DOHH2 (cell line): Measurements from ENCODE around the gene FBN1.

Source experiments
- CTCF ChIP-seq: fragments of 200-600 bp; sonication (generic); IDR thresholded peaks from one replicate; pipeline ENCODE4 v1.5.1; 2014; ENCODE audit warnings: antibody characterized with exemption, mild to moderate bottlenecking, low read depth, low read length; ENCODE audit not compliant: poor library complexity, severe bottlenecking
- EZH2phosphoT487 ChIP-seq: fragments of 200-600 bp; sonication (generic); IDR thresholded peaks from 2 replicates; pipeline ENCODE4 v1.6.1; 2017; ENCODE audit warnings: borderline replicate concordance, mild to moderate bottlenecking, antibody characterized with exemption, low read length, moderate library complexity, mixed read lengths

- TF ChIP-seq CTCF: no peak
- TF ChIP-seq EZH2phosphoT487: no peak
Measured at GRCh38 chr15:48571510-48571909, 74.0 kb downstream of the FBN1 start.
